ENCODE measurements around the gene CARNS1.

DNA sequence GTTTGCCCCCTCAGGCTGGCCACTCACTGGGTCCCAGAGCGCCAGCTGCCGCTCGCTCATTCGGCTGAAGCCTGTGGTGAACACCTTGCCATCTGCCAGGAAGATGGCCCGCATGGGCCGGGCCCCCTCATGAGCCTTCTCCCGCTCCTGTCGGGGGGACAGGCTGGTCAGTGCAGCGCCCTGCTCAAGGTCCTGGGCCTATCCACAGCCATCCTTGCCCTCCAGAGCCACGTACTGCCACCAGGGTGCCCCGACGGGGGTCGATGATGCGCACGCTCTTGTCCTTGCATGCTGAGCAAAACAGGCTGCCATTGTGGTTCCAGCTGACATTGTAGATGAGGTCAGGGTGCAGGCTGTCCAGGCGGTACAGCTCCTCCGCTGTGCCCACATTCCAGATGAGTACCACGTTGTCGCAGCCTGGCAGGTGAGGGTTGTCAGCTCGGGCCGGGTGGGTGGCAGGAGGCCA lies 25.7 kb downstream of the CARNS1 start:
- TF ChIP-seq, protein P1, sequence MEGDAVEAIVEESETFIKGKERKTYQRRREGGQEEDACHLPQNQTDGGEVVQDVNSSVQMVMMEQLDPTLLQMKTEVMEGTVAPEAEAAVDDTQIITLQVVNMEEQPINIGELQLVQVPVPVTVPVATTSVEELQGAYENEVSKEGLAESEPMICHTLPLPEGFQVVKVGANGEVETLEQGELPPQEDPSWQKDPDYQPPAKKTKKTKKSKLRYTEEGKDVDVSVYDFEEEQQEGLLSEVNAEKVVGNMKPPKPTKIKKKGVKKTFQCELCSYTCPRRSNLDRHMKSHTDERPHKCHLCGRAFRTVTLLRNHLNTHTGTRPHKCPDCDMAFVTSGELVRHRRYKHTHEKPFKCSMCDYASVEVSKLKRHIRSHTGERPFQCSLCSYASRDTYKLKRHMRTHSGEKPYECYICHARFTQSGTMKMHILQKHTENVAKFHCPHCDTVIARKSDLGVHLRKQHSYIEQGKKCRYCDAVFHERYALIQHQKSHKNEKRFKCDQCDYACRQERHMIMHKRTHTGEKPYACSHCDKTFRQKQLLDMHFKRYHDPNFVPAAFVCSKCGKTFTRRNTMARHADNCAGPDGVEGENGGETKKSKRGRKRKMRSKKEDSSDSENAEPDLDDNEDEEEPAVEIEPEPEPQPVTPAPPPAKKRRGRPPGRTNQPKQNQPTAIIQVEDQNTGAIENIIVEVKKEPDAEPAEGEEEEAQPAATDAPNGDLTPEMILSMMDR (IDR thresholded peaks at IDR 0.05) = no peak
- TF ChIP-seq POLR2A (IDR thresholded peaks at IDR 0.05) = no peak

All from testis (tissue), 2 donors.